HG03442 (cell line): ENCODE measurements around the gene TP63.

ENCODE experiments used
- ATAC-seq: cut with Tn5 transposase; IDR thresholded peaks from one replicate; pipeline ENCODE4 v1.9.1; 2021; ENCODE audit warnings: mild to moderate bottlenecking, moderate library complexity; ENCODE audit not compliant: unreplicated experiment

Gene TP63

DNA sequence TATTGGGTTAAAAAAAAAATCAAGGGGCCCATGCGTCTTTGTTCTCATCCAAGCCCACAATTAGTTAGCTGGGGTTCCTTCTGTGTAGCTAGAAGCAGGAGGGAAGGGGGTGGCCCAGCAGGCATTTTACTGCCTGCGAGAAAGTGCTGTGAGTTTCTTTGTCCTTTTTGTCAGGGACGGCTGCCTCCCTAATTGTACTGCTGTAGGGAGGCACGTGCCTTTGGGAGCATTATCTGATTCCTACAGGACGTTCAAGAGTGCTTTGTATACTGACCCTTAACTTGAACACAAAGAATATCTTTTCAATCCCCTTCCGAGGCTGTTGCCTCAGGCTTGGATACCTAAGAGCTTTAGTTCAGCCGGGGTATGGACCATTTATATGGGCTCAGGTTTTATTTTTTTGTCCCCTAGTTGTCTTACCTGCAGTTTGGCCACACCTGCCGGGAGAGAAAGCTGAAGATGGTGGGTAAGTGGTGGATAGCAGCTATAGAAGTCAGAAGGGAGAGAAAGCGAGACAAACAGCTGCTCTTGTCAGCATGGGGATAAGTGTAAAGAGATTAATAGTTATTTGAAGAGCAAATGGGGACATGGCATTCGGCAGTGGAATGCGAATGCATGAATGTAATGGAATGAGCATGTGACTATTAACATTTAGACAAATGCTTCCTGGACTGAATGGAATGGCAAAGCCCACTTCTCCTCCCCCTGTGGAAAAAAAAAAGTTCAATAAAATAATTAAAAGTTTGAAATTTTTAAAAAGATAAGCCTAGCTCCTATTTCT, 175.2 kb downstream of the TP63 start:
- no peak for ATAC-seq

GRCh38 chr3:189808246-189809007, 177.2 kb downstream of the TP63 start:
- ATAC-seq, result no peak

GRCh38 chr3:189809583-189809982, 178.4 kb downstream of the TP63 start:
- no peak for ATAC-seq

DNA sequence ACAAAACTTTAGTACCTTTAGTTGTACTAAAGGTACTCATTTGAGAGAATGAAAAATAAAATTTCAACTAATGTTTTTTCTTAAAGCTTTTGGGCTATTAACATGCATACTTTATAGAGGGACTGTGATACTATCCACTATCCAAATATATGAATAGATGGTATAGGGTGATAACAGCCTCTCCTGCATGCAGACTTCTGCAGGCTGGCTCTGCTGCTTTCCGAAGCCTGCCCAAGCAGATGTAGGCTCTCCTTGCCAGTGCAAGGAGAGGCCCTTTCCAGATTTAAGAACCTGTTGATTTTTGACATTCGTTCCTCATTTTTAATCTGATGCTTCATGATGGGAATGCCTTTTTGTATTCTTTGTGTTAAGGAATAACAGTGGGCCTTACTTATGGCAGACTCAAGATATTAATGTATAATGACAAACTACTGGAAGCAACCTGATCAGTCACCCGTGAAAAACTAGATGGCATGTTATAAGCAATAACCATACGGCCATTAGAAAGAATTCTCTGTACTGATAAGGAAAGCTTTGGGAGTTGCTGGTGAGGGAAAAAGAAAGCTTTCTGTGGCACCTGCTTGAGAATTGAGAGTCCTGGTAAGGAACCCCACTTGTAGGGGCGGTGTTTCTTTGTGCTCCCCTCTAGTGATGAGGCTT, 181.7 kb downstream of the TP63 start:
- no peak for ATAC-seq

- no peak for ATAC-seq
Observed at GRCh38 chr3:189813647-189814240, 182.6 kb downstream of the TP63 start.

DNA sequence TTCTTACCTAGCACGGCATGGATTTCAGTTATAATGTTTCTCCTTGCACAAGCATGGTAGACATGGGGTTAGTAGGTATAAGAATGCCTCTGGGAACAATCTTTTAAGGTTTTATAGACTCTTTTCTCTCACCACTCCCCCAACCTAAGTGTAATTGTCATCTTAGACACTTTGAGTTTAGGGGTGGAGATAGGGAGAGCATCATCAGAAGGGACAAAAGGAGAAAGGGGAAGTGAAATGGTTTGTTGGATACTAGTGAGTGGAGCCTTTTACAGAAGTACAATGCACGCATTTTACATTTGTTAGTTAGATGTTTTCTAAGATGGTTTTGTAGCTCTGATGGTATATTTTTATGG, 189.2 kb downstream of the TP63 start:
- ATAC-seq, result peak; percentile 68

DNA sequence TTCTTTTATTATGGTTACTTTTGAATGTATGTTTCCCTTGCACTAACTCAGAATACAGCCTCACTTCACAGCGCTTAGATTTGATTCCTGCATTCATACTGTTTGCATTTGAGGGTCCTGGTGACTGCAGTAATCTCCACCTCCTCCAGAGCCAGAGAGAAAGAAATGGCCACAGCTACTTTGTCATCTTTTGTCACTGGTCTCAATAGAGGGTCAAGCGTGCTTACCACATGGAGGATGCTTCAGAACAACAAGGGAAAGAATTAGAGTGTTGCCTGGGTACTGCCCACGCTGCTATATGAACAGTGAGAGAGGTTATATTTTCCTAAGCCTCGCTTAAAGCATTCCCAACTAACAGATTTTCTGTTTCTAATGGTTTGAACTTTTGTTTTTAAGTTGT, 190.1 kb downstream of the TP63 start:
- no peak for ATAC-seq

DNA sequence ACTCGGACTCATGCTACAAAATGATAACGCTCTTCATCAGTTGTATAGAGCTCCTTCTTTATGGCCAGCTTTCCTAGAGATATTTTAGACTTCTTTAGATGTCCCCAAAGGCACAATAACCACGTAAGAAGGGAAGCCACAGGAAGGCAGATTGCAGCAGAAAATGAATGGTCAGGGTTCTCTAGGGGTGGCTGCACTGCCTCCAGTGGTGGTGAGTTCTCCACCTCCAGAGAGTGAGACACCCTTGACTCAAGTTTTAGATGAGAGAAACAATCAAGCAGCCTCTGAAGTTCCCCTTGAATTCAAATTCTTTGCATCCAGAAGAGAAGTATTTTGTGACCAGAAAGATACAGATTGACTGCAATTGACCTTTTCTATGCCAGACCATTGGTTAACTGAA, 191.5 kb downstream of the TP63 start:
- no peak for ATAC-seq

- no peak for ATAC-seq
Observed at GRCh38 chr3:189824629-189825312, 193.6 kb downstream of the TP63 start.

- no peak for ATAC-seq
Observed at GRCh38 chr3:189826566-189826965, 195.4 kb downstream of the TP63 start.

DNA sequence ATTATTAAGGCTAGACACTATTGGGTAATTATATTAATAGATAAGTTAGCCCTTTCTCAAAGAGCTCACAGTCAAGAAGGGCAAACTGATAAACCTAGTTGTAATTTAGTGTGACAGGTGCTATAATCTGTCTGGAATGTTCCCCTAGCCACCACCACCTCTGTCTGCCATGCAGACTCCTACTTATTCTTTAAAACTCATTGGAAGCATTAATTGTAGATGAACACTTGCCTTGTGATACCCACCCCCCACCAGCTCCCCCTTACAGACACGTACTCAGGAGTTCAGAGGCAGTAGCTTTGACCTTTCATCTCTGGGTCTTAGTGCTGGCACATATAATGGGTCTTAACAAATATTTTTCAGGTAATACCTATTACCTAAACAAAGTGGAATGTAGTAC, 195.9 kb downstream of the TP63 start:
- no peak for ATAC-seq

DNA sequence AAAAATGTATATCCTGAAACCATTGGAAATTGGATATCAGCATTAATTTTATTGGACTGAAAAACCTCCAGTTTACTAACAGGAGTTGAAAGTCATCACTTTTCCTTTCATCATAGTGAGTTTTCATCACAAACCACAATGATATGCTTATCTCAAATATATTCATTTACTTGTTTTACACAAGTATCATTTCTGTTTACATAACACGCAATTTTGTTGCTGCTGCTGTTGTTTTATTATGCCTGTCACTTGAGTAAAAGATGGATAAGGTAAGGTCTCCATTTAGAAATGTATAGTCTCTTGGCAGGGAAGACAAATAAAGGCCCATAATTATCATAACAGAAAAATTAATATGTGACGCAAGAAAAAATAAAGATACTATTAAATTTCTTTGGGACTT, 199.2 kb downstream of the TP63 start:
- no peak for ATAC-seq

DNA sequence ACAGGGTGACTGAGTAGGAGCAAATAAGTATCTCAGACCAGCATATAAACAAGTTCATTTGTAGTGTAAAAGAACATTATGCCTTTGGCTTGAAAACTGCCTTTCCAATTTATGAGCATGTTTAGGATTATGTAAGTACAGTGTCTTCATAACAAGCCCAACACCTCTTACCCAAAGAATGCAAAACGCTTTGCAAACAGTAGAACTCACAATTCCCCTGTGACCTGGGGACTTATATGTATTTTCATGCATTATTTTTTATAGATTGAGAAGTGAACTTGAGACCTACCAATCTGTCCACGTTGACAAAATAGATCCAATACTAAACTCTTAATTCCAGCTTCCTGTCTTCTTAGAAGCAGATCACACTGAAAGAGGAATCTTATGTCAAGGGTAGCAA, 202.1 kb downstream of the TP63 start:
- no peak for ATAC-seq

DNA sequence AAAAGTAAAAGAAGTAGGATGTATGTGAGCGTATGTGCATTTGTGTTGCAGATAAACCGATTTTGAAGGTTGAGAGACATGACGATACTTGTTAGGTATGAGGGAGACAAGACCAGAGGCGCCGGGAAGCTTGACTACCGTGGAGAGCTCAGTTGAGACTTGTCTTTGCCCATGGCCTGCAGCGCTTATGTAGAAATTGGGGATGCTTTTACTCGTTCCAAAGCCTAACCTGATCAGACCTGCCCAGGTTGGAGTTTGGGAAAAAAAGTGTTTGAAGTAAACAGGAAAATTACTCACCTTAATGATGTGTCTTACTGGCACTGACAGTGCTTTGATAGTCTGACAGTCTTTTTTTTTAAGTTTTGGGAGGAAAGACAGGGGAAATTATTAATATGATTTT, 202.8 kb downstream of the TP63 start:
- ATAC-seq, result no peak

DNA sequence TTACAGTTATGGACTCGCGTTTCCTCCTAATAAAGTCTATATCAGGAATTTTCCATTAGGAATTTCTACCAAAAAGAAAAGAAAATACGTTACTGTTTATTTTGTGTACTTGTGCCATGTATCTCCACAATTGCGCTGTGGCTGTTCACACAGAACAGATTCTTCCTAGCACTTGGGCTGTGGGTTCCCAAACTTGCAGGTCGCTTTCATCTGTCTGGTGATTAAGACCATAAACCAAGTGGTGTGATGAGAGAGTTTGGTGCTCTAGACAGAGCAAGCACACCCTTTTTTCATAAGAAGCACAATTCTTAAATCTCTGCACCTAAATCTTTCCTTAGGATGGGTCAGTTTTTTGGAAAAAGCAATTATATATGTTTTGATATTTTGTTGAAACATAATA, 203.3 kb downstream of the TP63 start:
- ATAC-seq, result no peak

- no peak for ATAC-seq
Observed at GRCh38 chr3:189836795-189837194, 205.6 kb downstream of the TP63 start.

- ATAC-seq, result no peak
Observed at GRCh38 chr3:189838291-189838690, 207.1 kb downstream of the TP63 start.

GRCh38 chr3:189839576-189839975, 208.4 kb downstream of the TP63 start:
- ATAC-seq, result no peak

DNA sequence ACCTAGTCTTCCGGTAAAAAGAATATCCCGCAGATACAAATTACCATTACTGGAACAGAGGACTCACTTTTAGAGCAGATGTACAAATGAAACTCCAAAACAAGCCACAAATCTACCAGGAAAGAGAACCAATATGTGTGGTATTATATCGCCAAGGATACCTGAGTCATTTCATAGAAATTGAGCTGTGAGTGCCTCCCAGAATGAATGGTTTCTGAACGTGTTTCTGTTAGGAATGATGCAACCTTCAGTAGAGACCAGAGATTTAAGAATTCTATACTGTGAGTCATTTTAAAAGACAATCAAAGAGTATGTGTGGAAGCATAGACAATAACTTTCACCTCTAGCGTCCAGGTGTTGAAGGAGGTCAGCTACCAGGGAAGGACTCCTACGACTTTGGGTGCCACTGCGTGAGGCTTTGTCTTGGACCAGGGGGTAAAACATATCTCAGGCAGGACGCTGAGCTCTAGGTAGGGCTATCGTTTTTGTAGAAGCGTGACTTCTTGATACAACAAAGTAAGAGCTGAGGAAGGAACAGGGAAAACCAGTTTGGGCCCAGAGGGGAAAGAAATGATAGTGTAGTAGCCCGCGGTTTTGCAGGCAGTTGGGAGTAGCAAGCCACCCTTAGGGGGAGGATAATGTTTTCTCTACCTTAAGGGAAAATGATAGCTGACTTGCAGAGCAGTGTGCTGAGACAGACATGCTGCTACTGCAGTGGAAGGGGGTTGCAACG, 210.4 kb downstream of the TP63 start:
- no peak for ATAC-seq
